ENCODE measurements around the gene EIF3D.
"Not testable (repeated sequence)": the region's sequence is repeated elsewhere in the genome, so short reads cannot be mapped to it uniquely, and the experiment has no call there.

The EIF3D gene

GRCh38 chr22:36549033-36549432, 20.1 kb upstream of the EIF3D start:
- DNase-seq = no peak

- DNase-seq = no peak
These were observed 19.6 kb upstream of the EIF3D start for GRCh38 chr22:36548606-36549005.

- DNase-seq = no peak
These were observed 18.0 kb upstream of the EIF3D start for GRCh38 chr22:36546932-36547331.

- peak; percentile 23 for DNase-seq
These were observed 17.3 kb upstream of the EIF3D start for GRCh38 chr22:36546092-36546804.

- DNase-seq = no peak
These were observed 15.2 kb upstream of the EIF3D start for GRCh38 chr22:36544107-36544620.

GRCh38 chr22:36541831-36542411, 13.0 kb upstream of the EIF3D start:
- no peak for DNase-seq

- DNase-seq = no peak
These were observed 12.1 kb upstream of the EIF3D start for GRCh38 chr22:36540867-36541642.

GRCh38 chr22:36538529-36538928, 9.6 kb upstream of the EIF3D start:
- no peak for DNase-seq

GRCh38 chr22:36536717-36537116, 7.8 kb upstream of the EIF3D start:
- no peak for DNase-seq

- DNase-seq = not testable (repeated sequence)
These were observed 4.4 kb upstream of the EIF3D start for GRCh38 chr22:36533320-36533719.

- no peak for DNase-seq
These were observed 3.5 kb upstream of the EIF3D start for GRCh38 chr22:36532466-36532865.

GRCh38 chr22:36528341-36528740, 625 bp downstream of the EIF3D start:
- no peak for DNase-seq

- no peak for DNase-seq
These were observed 6.3 kb downstream of the EIF3D start for GRCh38 chr22:36522662-36523061.

- DNase-seq = no peak
These were observed 8.5 kb downstream of the EIF3D start for GRCh38 chr22:36520423-36520822.

GRCh38 chr22:36519906-36520305, 9.1 kb downstream of the EIF3D start:
- DNase-seq = not testable (repeated sequence)

GRCh38 chr22:36514766-36515165, 14.2 kb downstream of the EIF3D start:
- DNase-seq = no peak

GRCh38 chr22:36512991-36513390, 16.0 kb downstream of the EIF3D start:
- DNase-seq = no peak

GRCh38 chr22:36512333-36512732, 16.6 kb downstream of the EIF3D start:
- no peak for DNase-seq

- no peak for DNase-seq
These were observed 17.7 kb downstream of the EIF3D start for GRCh38 chr22:36510966-36511881.

GRCh38 chr22:36510384-36510783, 18.6 kb downstream of the EIF3D start:
- no peak for DNase-seq

GRCh38 chr22:36507518-36508010, 21.4 kb downstream of the EIF3D start:
- no peak for DNase-seq
